ENCODE measurements around the gene KIF13A. TPM values are rescaled to one million over a fixed set of nuclear protein-coding genes. Genes with fewer than 3 reads are reported as not detected.

Gene KIF13A
- total and polyA plus RNA-seq, 10 donors, result 3.7 to 32.0 (median 19.9) TPM

DNA sequence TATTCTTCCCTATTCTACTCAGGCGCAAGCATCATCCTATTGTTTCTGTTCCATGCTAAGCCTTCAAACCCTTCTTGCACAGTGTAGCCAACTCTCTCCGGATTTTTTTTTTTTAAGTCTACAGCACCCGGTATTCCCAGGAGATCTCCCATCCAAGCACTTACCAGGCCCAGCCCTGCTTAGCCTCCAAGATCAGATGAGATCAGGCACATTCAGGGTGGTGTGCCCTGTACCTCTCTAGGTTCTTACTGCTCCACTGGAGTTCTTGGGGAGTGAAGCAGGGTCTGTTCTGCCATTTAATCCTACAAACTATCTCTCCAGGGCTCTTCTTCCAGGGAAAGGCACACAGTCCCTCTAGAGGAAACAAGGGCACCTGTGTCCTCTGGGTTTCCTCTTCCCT, 265.8 kb downstream of the KIF13A start:
- TF ChIP-seq, protein P1, sequence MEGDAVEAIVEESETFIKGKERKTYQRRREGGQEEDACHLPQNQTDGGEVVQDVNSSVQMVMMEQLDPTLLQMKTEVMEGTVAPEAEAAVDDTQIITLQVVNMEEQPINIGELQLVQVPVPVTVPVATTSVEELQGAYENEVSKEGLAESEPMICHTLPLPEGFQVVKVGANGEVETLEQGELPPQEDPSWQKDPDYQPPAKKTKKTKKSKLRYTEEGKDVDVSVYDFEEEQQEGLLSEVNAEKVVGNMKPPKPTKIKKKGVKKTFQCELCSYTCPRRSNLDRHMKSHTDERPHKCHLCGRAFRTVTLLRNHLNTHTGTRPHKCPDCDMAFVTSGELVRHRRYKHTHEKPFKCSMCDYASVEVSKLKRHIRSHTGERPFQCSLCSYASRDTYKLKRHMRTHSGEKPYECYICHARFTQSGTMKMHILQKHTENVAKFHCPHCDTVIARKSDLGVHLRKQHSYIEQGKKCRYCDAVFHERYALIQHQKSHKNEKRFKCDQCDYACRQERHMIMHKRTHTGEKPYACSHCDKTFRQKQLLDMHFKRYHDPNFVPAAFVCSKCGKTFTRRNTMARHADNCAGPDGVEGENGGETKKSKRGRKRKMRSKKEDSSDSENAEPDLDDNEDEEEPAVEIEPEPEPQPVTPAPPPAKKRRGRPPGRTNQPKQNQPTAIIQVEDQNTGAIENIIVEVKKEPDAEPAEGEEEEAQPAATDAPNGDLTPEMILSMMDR (IDR thresholded peaks at IDR 0.05 in 8 of 11, conservative IDR thresholded peaks at IDR 0.05 in 3 of 11), result no peak
- TF ChIP-seq POLR2A (IDR thresholded peaks at IDR 0.05), result no peak
- no peak for TF ChIP-seq POLR2AphosphoS5 (IDR thresholded peaks at IDR 0.05)
- H3K27me3 ChIP-seq (replicated peaks in 1 of 7), result no peaks in the 10 kb centered on the region
- H3K4me3 ChIP-seq, result no peak overlapping the region
- intact Hi-C loops (cut with DNase I; ENCODE audit: low total_unique reads), result no loop called here
- H3K9me3 ChIP-seq, result no peaks in the 10 kb centered on the region
- WGBS, 5 donors, result 73 to 92% (median 77%) methylated on average over 3 of the region's 3 CpGs
- no peaks in the 10 kb centered on the region for H3K36me3 ChIP-seq
- peaks cover 0 to 5% (median 0%) of the 10 kb centered on the region in 6 donors for H3K4me1 ChIP-seq
- no peak overlapping the region for H3K27ac ChIP-seq
- DNase-seq, result no peak

DNA sequence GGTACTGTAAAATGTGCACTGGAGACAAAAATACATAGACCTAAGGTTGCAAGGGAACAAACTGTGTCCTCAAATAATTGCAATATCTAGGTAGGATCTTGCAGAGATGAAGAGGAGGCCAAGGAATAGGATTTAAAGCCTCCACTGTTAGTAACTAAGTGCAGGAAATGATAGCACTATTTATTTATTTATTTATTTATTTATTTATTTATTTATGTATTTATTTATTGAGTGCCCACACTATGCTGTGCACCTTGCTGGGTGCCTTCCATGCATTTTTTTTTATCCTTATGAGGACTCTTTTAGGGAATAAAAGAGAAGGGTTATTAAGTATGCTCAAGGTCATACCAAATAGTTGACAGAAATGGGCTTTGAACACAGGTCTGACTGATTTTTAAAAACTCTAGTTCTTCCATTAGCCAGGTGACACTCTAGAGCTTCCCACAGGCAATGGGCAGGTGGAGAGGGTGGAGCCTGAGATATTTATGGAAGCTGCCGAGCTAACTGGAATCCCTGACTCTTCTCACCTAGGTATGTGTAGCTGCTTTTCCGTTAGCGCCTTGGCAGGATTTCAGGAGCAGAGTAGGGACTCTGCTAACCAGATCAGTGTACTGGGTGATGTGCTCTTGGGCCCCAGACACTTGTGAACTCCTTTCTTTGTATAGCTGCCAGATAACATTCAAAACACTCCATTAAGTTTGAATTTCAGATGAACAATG, 268.0 kb downstream of the KIF13A start:
- DNase-seq, result no peak
- H3K27me3 ChIP-seq (replicated peaks in 1 of 7), result no peaks in the 10 kb centered on the region
- no peaks in the 10 kb centered on the region for H3K4me1 ChIP-seq
- TF ChIP-seq POLR2AphosphoS5 (IDR thresholded peaks at IDR 0.05) (no peak), POLR2A (IDR thresholded peaks at IDR 0.05) (no peak)
- TF ChIP-seq, protein P1 (IDR thresholded peaks at IDR 0.05 in 8 of 11, conservative IDR thresholded peaks at IDR 0.05 in 3 of 11), result no peak
- no peak overlapping the region for H3K4me3 ChIP-seq
- H3K9me3 ChIP-seq, result no peaks in the 10 kb centered on the region
- H3K27ac ChIP-seq, result no peak overlapping the region
- WGBS, 5 donors, result 76 to 86% (median 82%) methylated on average over 3 of the region's 3 CpGs
- intact Hi-C loops (cut with DNase I; ENCODE audit: low total_unique reads), result no loop called here
- H3K36me3 ChIP-seq, result no peaks in the 10 kb centered on the region

- Histone ChIP-seq H3K27ac (no peak overlapping the region), H3K27me3 (replicated peaks in 1 of 7) (no peaks in the 10 kb centered on the region), H3K9me3 (no peaks in the 10 kb centered on the region), H3K4me3 (no peak overlapping the region), H3K36me3 (no peaks in the 10 kb centered on the region), H3K4me1 (no peaks in the 10 kb centered on the region)
- intact Hi-C loops (cut with DNase I; ENCODE audit: low total_unique reads), result no loop called here
- 53 to 69% (median 64%) methylated on average over 2 of the region's 2 CpGs for WGBS, 5 donors
- DNase-seq, result no peak
- TF ChIP-seq, protein P1 (IDR thresholded peaks at IDR 0.05 in 8 of 11, conservative IDR thresholded peaks at IDR 0.05 in 3 of 11), result no peak
- TF ChIP-seq POLR2A (IDR thresholded peaks at IDR 0.05) (no peak), POLR2AphosphoS5 (IDR thresholded peaks at IDR 0.05) (no peak)
Observed at GRCh38 chr6:17716221-17716620, 271.2 kb downstream of the KIF13A start.

- Histone ChIP-seq H3K9me3 (no peaks in the 10 kb centered on the region), H3K4me1 (no peaks in the 10 kb centered on the region), H3K36me3 (no peaks in the 10 kb centered on the region), H3K27ac (peak overlapping the region in 3 of 8 donors; percentile 19 to 55 (median 41)), H3K4me3 (no peak overlapping the region), H3K27me3 (replicated peaks in 1 of 7) (no peaks in the 10 kb centered on the region)
- intact Hi-C loops (cut with DNase I; ENCODE audit: low total_unique reads), result no loop called here
- no peak for DNase-seq
- 58 to 69% (median 61%) methylated on average over 10 of the region's 10 CpGs for WGBS, 5 donors
- TF ChIP-seq POLR2AphosphoS5 (IDR thresholded peaks at IDR 0.05) (no peak), POLR2A (IDR thresholded peaks at IDR 0.05) (no peak)
- TF ChIP-seq, protein P1 (IDR thresholded peaks at IDR 0.05 in 8 of 11, conservative IDR thresholded peaks at IDR 0.05 in 3 of 11), result no peak
Observed at GRCh38 chr6:17714879-17715851, 272.3 kb downstream of the KIF13A start.

Measured in spleen (tissue), 11 donors.